Neuronal stem cell (in vitro differentiated cells): ENCODE results near the gene WRAP73.

Experiments
- DNase-seq: peaks from one replicate; pipeline ENCODE4 v3.0.0-alpha.2; 2013; ENCODE audit warnings: low spot score
- H2AFZ ChIP-seq: one replicate; pipeline ENCODE4 v1.6.1; 2013; ENCODE audit warnings: mild to moderate bottlenecking, low read length, inconsistent platforms
- H2AK5ac ChIP-seq: 2 replicates; pipeline ENCODE4 v1.6.1; 2013; ENCODE audit warnings: low read depth, mild to moderate bottlenecking, inconsistent platforms, low read length, moderate library complexity, mixed read lengths
- H2BK120ac ChIP-seq: 2 replicates; pipeline ENCODE4 v1.6.1; 2013; ENCODE audit warnings: low read depth, mild to moderate bottlenecking, inconsistent platforms, low read length, moderate library complexity, mixed read lengths
- H2BK12ac ChIP-seq: one replicate; pipeline ENCODE4 v1.6.1; 2013; ENCODE audit warnings: low read length, inconsistent platforms
- H2BK15ac ChIP-seq: 2 replicates; pipeline ENCODE4 v1.6.1; 2013; ENCODE audit warnings: mild to moderate bottlenecking, low read length, inconsistent platforms, mixed read lengths
- H2BK5ac ChIP-seq: one replicate; pipeline ENCODE4 v1.6.1; 2013; ENCODE audit warnings: inconsistent platforms, mild to moderate bottlenecking, low read length, moderate library complexity
- H3K14ac ChIP-seq: one replicate; pipeline ENCODE4 v1.6.1; 2013; ENCODE audit warnings: low read length, inconsistent platforms
- H3K18ac ChIP-seq: 2 replicates; pipeline ENCODE4 v1.6.1; 2013; ENCODE audit warnings: low read length, inconsistent platforms
- H3K23ac ChIP-seq: 2 replicates; pipeline ENCODE4 v1.6.1; 2013; ENCODE audit warnings: low read depth, mild to moderate bottlenecking, mixed read lengths, low read length, inconsistent platforms; ENCODE audit not compliant: poor library complexity
- H3K27ac ChIP-seq: replicated peaks from 3 replicates; pipeline ENCODE4 v1.5.1; 2013; ENCODE audit warnings: low read length, inconsistent platforms
- H3K27me3 ChIP-seq, 3 experiments: 2 replicates each; pipeline ENCODE4 v1.6.1; 2013; ENCODE audit warnings: low read length in 3 of 3, mild to moderate bottlenecking in 2 of 3, inconsistent platforms in 1 of 3, low read depth in 1 of 3, mixed read lengths in 1 of 3, moderate library complexity in 1 of 3; ENCODE audit not compliant: control insufficient read depth in 3 of 3, insufficient read depth in 3 of 3
- H3K36me3 ChIP-seq, 2 donors: replicated peaks in 1 of 2; 2 replicates each; pipeline ENCODE4 v1.6.1; 2013; ENCODE audit warnings: low read length in 2 of 2; ENCODE audit not compliant: control insufficient read depth in 2 of 2, insufficient read depth in 2 of 2
- H3K4ac ChIP-seq: 2 replicates; pipeline ENCODE4 v1.6.1; 2013; ENCODE audit warnings: inconsistent platforms, mild to moderate bottlenecking, low read length, moderate library complexity
- H3K4me1 ChIP-seq, 2 donors: 1 replicate in 1 of 2; 2 replicates in 1 of 2; pipeline ENCODE4 v1.6.1; 2013; ENCODE audit warnings: low read length in 2 of 2, low read depth in 1 of 2; ENCODE audit not compliant: control insufficient read depth in 2 of 2, insufficient read depth in 1 of 2
- H3K4me2 ChIP-seq: one replicate; pipeline ENCODE4 v1.6.1; 2013; ENCODE audit warnings: mild to moderate bottlenecking, low read length, inconsistent platforms; ENCODE audit not compliant: insufficient read depth, poor library complexity, severe bottlenecking
- H3K4me3 ChIP-seq, 2 donors: 2 replicates each; pipeline ENCODE4 v1.5.1; 2013; ENCODE audit warnings: low read length in 2 of 2, mild to moderate bottlenecking in 2 of 2, inconsistent platforms in 1 of 2, moderate library complexity in 1 of 2
- H3K79me1 ChIP-seq: one replicate; pipeline ENCODE4 v1.6.1; 2013; ENCODE audit warnings: low read depth, mild to moderate bottlenecking, inconsistent platforms, low read length, moderate library complexity
- H3K9ac ChIP-seq: one replicate; pipeline ENCODE4 v1.6.1; 2013; ENCODE audit warnings: mild to moderate bottlenecking, low read depth, low read length, inconsistent platforms; ENCODE audit not compliant: poor library complexity
- H3K9me3 ChIP-seq, 2 donors: replicated peaks in 1 of 2; 2 replicates each; pipeline versions ENCODE3 to v1.6.1; 2013; ENCODE audit warnings: low read length in 2 of 2, mild to moderate bottlenecking in 2 of 2, inconsistent platforms in 1 of 2, low read depth in 1 of 2, mixed read lengths in 1 of 2, moderate library complexity in 1 of 2; ENCODE audit not compliant: control insufficient read depth in 2 of 2, insufficient read depth in 1 of 2
- H4K8ac ChIP-seq: one replicate; pipeline ENCODE4 v1.6.1; 2013; ENCODE audit warnings: low read depth, mild to moderate bottlenecking, inconsistent platforms, low read length, moderate library complexity
- H4K91ac ChIP-seq: one replicate; pipeline ENCODE4 v1.6.1; 2013; ENCODE audit warnings: low read length, low read depth, mild to moderate bottlenecking, inconsistent platforms; ENCODE audit not compliant: poor library complexity
- WGBS, 2 donors: extraction: QIAGEN DNeasy Blood & Tissue Kit; methylation state at CpG; one replicate each; pipeline ENCODE4 v1.1.7; 2013; ENCODE audit warnings: missing lambda C conversion rate in 2 of 2, mixed read lengths in 1 of 2; ENCODE audit not compliant: insufficient read length in 2 of 2, insufficient replicate concordance in 1 of 2; ENCODE audit errors: extremely low coverage in 2 of 2; 5-methylcytosine and 5-hydroxymethylcytosine counted together

The WRAP73 gene

GRCh38 chr1:3632716-3633343, 17.1 kb downstream of the WRAP73 start:
- WGBS, 2 donors = no CpG with 5 or more reads among the region's 26 CpGs
- Histone ChIP-seq H3K36me3 (peaks cover 35 to 87% of the 10 kb centered on the region in 2 donors), H3K9me3 (no peaks in the 10 kb centered on the region), H3K18ac (peak overlapping the region; percentile 2), H2AK5ac (peak overlapping the region; percentile 53), H2BK15ac (peak overlapping the region; percentile 56), H3K79me1 (no peaks in the 10 kb centered on the region), H3K4ac (no peak overlapping the region), H3K4me3 (no peak overlapping the region), H3K9ac (peak overlapping the region; percentile 55), H3K4me1 (peaks cover 0 to 11% of the 10 kb centered on the region in 2 donors), H2BK12ac (no peak overlapping the region), H4K91ac (no peak overlapping the region), H3K4me2 (no peak overlapping the region), H4K8ac (no peak overlapping the region), H3K23ac (no peak overlapping the region), H3K27me3 (no peaks in the 10 kb centered on the region), H2BK120ac (peak overlapping the region; percentile 67), H2BK5ac (peak overlapping the region; percentile 26), H2AFZ (no peak overlapping the region), H3K27ac (no peak overlapping the region), H3K14ac (peak overlapping the region; percentile 14)
- DNase-seq = no peak

GRCh38 chr1:3632298-3632697, 17.6 kb downstream of the WRAP73 start:
- DNase-seq = no peak
- WGBS, 2 donors = no CpG with 5 or more reads among the region's 17 CpGs
- H3K36me3 ChIP-seq = peaks cover 40 to 88% of the 10 kb centered on the region in 2 donors

GRCh38 chr1:3631320-3632260, 18.3 kb downstream of the WRAP73 start:
- H3K79me1 ChIP-seq = no peaks in the 10 kb centered on the region
- H3K4me1 ChIP-seq = peaks cover 0 to 11% of the 10 kb centered on the region in 2 donors
- peak overlapping the region; percentile 81 for H2BK120ac ChIP-seq
- peak overlapping the region; percentile 88 for H2AK5ac ChIP-seq
- no peaks in the 10 kb centered on the region for H3K27me3 ChIP-seq
- peak overlapping the region; percentile 63 for H2BK12ac ChIP-seq
- no CpG with 5 or more reads among the region's 36 CpGs for WGBS, 2 donors
- no peak overlapping the region for H2AFZ ChIP-seq
- H3K36me3 ChIP-seq = peaks cover 35 to 85% of the 10 kb centered on the region in 2 donors
- peak overlapping the region; percentile 55 for H3K9ac ChIP-seq
- H3K4me2 ChIP-seq = peak overlapping the region; percentile 4
- H3K18ac ChIP-seq = peak overlapping the region; percentile 87
- H3K9me3 ChIP-seq = no peaks in the 10 kb centered on the region
- H3K4me3 ChIP-seq = no peak overlapping the region
- DNase-seq = no peak
- no peak overlapping the region for H4K8ac ChIP-seq
- peak overlapping the region; percentile 12 for H4K91ac ChIP-seq
- peak overlapping the region; percentile 63 for H3K27ac ChIP-seq
- H3K23ac ChIP-seq = peak overlapping the region; percentile 68
- H2BK15ac ChIP-seq = peak overlapping the region; percentile 56
- no peak overlapping the region for H3K4ac ChIP-seq
- H3K14ac ChIP-seq = peak overlapping the region; percentile 82
- H2BK5ac ChIP-seq = peak overlapping the region; percentile 75

More at GRCh38 chr1:3632298-3632697, 17.6 kb downstream of the WRAP73 start:
- no peak overlapping the region for H2AFZ ChIP-seq
- peak overlapping the region; percentile 67 for H2BK120ac ChIP-seq
- peak overlapping the region; percentile 60 for H3K9ac ChIP-seq
- H2AK5ac ChIP-seq = peak overlapping the region; percentile 53
- H3K23ac ChIP-seq = peak overlapping the region; percentile 89
- H3K27ac ChIP-seq = peak overlapping the region; percentile 61
- no peak overlapping the region for H3K4me3 ChIP-seq
- H3K79me1 ChIP-seq = no peaks in the 10 kb centered on the region
- no peaks in the 10 kb centered on the region for H3K27me3 ChIP-seq
- peak overlapping the region; percentile 24 for H2BK12ac ChIP-seq
- peaks cover 0 to 11% of the 10 kb centered on the region in 2 donors for H3K4me1 ChIP-seq
- H3K4me2 ChIP-seq = no peak overlapping the region
- H3K14ac ChIP-seq = peak overlapping the region; percentile 14
- H3K18ac ChIP-seq = peak overlapping the region; percentile 55
- H3K9me3 ChIP-seq = no peaks in the 10 kb centered on the region
- no peak overlapping the region for H4K8ac ChIP-seq
- no peak overlapping the region for H3K4ac ChIP-seq
- H4K91ac ChIP-seq = peak overlapping the region; percentile 12
- H2BK15ac ChIP-seq = peak overlapping the region; percentile 56
- peak overlapping the region; percentile 26 for H2BK5ac ChIP-seq

- Histone ChIP-seq H3K27ac (no peak overlapping the region), H2BK120ac (no peak overlapping the region), H2BK5ac (peak overlapping the region; percentile 75), H4K8ac (no peak overlapping the region), H2BK12ac (no peak overlapping the region), H3K79me1 (no peaks in the 10 kb centered on the region), H4K91ac (no peak overlapping the region), H2BK15ac (no peak overlapping the region), H3K9me3 (no peaks in the 10 kb centered on the region), H2AK5ac (peak overlapping the region; percentile 88), H3K4me2 (no peak overlapping the region), H3K9ac (peak overlapping the region; percentile 55), H3K14ac (peak overlapping the region; percentile 82), H3K4ac (no peak overlapping the region), H3K27me3 (no peaks in the 10 kb centered on the region), H3K36me3 (peaks cover 33 to 80% of the 10 kb centered on the region in 2 donors), H3K23ac (peak overlapping the region; percentile 68), H3K18ac (no peak overlapping the region), H3K4me1 (peaks cover under 1 to 11% of the 10 kb centered on the region in 2 donors), H2AFZ (no peak overlapping the region), H3K4me3 (no peak overlapping the region)
- no CpG with 5 or more reads among the region's 9 CpGs for WGBS, 2 donors
- no peak for DNase-seq
These were observed 19.0 kb downstream of the WRAP73 start for GRCh38 chr1:3630914-3631313.
